A549 (cell line): ENCODE data around the gene KIF5C. TPM values are rescaled to one million over a fixed set of nuclear protein-coding genes. Genes with fewer than 3 reads are reported as not detected.

ENCODE experiments used
- ATAC-seq, 2 experiments: fragments of 200-7000 bp in 1 of 2; fragments of >200 bp in 1 of 2; cut with Nextera tagmentation in 1 of 2; cut with Tn5 transposase in 1 of 2; 3 replicates each; pipeline versions ENCODE4 v1.8.0 to v1.9.1; 2018 to 2020; ENCODE audit warnings: mild to moderate bottlenecking in 1 of 2, moderate library complexity in 1 of 2
- CTCF ChIA-PET: fragments of 300-600 bp; sonication (Branson Sonifier 250); formaldehyde crosslinking; extraction: SDS; loops from one replicate; lab custom pipeline; 2021; ENCODE audit warnings: antibody characterized with exemption, inconsistent platforms; lab: Yijun Ruan, JAX
- POLR2A ChIA-PET: fragments of 350-600 bp; formaldehyde crosslinking; extraction: SDS; loops from one replicate; lab custom pipeline; 2021; ENCODE audit warnings: antibody characterized with exemption, inconsistent platforms; lab: Yijun Ruan, JAX
- DNase-seq, 2 experiments: peaks; one replicate each; pipeline versions ENCODE4 v3.0.0 to v3.0.0-alpha.2; 2011 to 2016; ENCODE audit warnings: low read depth in 1 of 2, low spot score in 1 of 2
- FAIRE-seq: peaks from 2 replicates; lab custom pipeline; 2011; peaks lifted over from hg19 to GRCh38; lab: Jason Lieb, UNC
- H3K27ac ChIP-seq, 2 experiments: fragments of >200 bp; sonication (Bioruptor Twin); formaldehyde crosslinking; 3 replicates each; pipeline ENCODE4 v1.5.1; 2016 to 2017
- H3K4me1 ChIP-seq: fragments of >200 bp; sonication (Bioruptor Twin); formaldehyde crosslinking; 3 replicates; pipeline ENCODE4 v1.6.1; 2016
- H3K4me2 ChIP-seq: fragments of >200 bp; sonication (Bioruptor Twin); formaldehyde crosslinking; 3 replicates; pipeline ENCODE4 v1.6.1; 2016
- H3K4me3 ChIP-seq: fragments of >200 bp; sonication (Bioruptor Twin); formaldehyde crosslinking; 3 replicates; pipeline ENCODE4 v1.5.1; 2016
- H3K9me3 ChIP-seq: fragments of >200 bp; sonication (Bioruptor Twin); formaldehyde crosslinking; 3 replicates; pipeline ENCODE4 v1.6.1; 2016
- ATOH8 ChIP-seq: fragments of 250-450 bp; sonication (Bioruptor Pico); IDR thresholded peaks from 2 replicates; pipeline ENCODE4 v1.5.0; 2020; ENCODE audit warnings: low read depth, mild to moderate bottlenecking, moderate library complexity
- CBX2 ChIP-seq: fragments of 200-600 bp; sonication (generic); IDR thresholded peaks from 2 replicates; pipeline ENCODE4 v1.6.1; 2016; ENCODE audit warnings: low read depth, mild to moderate bottlenecking, borderline replicate concordance
- CBX8 ChIP-seq: fragments of 200-600 bp; sonication (generic); IDR thresholded peaks from 2 replicates; pipeline ENCODE4 v1.6.1; 2016
- CEBPB ChIP-seq, 2 experiments: fragments of >200 bp in 1 of 2; sonication (Bioruptor Twin) in 1 of 2; formaldehyde crosslinking in 1 of 2; IDR thresholded peaks; 2 replicates each; pipeline ENCODE4 v1.6.1; 2012 to 2016
- E2F6 ChIP-seq: IDR thresholded peaks from 2 replicates; pipeline ENCODE4 v1.6.1; 2012; ENCODE audit warnings: low read depth, borderline replicate concordance
- EHF ChIP-seq: fragments of 250-450 bp; sonication (Bioruptor Pico); IDR thresholded peaks from 2 replicates; pipeline ENCODE4 v1.5.0; 2020; ENCODE audit warnings: mild to moderate bottlenecking
- EP300 ChIP-seq, 2 experiments: fragments of >200 bp; sonication (Bioruptor Twin); formaldehyde crosslinking; IDR thresholded peaks; 2 replicates in 1 of 2; 3 replicates in 1 of 2; pipeline ENCODE4 v1.6.1; 2016 to 2017
- HDAC2 ChIP-seq: fragments of 200-600 bp; sonication (generic); IDR thresholded peaks from 2 replicates; pipeline ENCODE4 v1.6.1; 2016
- HES2 ChIP-seq: fragments of >200 bp; sonication (Bioruptor Twin); formaldehyde crosslinking; IDR thresholded peaks from 2 replicates; pipeline ENCODE4 v1.6.1; 2016
- HMGXB4 ChIP-seq: fragments of 250-450 bp; sonication (Bioruptor Pico); IDR thresholded peaks from 2 replicates; pipeline ENCODE4 v1.5.0; 2021; ENCODE audit warnings: mild to moderate bottlenecking, moderate library complexity, borderline replicate concordance
- HOXA7 ChIP-seq: fragments of 250-450 bp; sonication (Bioruptor Pico); IDR thresholded peaks from 2 replicates; pipeline ENCODE4 v1.5.0; 2020; ENCODE audit warnings: mild to moderate bottlenecking, moderate library complexity
- HOXB5 ChIP-seq: fragments of 250-450 bp; sonication (Bioruptor Pico); IDR thresholded peaks from 2 replicates; pipeline ENCODE4 v1.5.0; 2020; ENCODE audit warnings: mild to moderate bottlenecking, moderate library complexity
- KDM1A ChIP-seq: fragments of 200-600 bp; sonication (generic); IDR thresholded peaks from 2 replicates; pipeline ENCODE4 v1.6.1; 2016; ENCODE audit warnings: low read depth, mild to moderate bottlenecking
- MAFK ChIP-seq: fragments of 450-650 bp; IDR thresholded peaks from 2 replicates; pipeline ENCODE4 v1.6.1; 2014; ENCODE audit not compliant: partially characterized antibody
- MAZ ChIP-seq: fragments of 150-350 bp; IDR thresholded peaks from 2 replicates; pipeline ENCODE4 v1.6.1; 2014; ENCODE audit warnings: antibody characterized with exemption, low read depth, low read length, borderline replicate concordance
- NFE2L2 ChIP-seq: fragments of 150-350 bp; conservative IDR thresholded peaks from 2 replicates; pipeline ENCODE4 v1.6.1; 2014; ENCODE audit warnings: low read length
- POLR2AphosphoS2 ChIP-seq: conservative IDR thresholded peaks from 2 replicates; pipeline ENCODE4 v1.6.1; 2012; ENCODE audit warnings: low read length, improper control_type of control experiment, inconsistent platforms
- REST ChIP-seq: fragments of 200-600 bp; sonication (generic); IDR thresholded peaks from 2 replicates; pipeline ENCODE4 v1.6.1; 2016; ENCODE audit warnings: antibody characterized with exemption, mild to moderate bottlenecking, moderate library complexity
- RFX5 ChIP-seq: fragments of 450-650 bp; IDR thresholded peaks from 2 replicates; pipeline ENCODE4 v1.7.1; 2014; ENCODE audit warnings: antibody characterized with exemption, mild to moderate bottlenecking, moderate library complexity
- SMC3 ChIP-seq: fragments of >200 bp; sonication (Bioruptor Twin); formaldehyde crosslinking; IDR thresholded peaks from 3 replicates; pipeline ENCODE4 v1.6.1; 2018; ENCODE audit warnings: inconsistent platforms
- SREBF2 ChIP-seq: fragments of 450-650 bp; IDR thresholded peaks from 2 replicates; pipeline ENCODE4 v1.6.1; 2014; ENCODE audit warnings: mild to moderate bottlenecking, moderate library complexity
- TP53 ChIP-seq: fragments of 250-450 bp; sonication (Bioruptor Pico); IDR thresholded peaks from 2 replicates; pipeline ENCODE4 v1.5.0; 2021; ENCODE audit warnings: mild to moderate bottlenecking, moderate library complexity
- ZNF302 ChIP-seq: fragments of 250-450 bp; sonication (Bioruptor Pico); IDR thresholded peaks from 2 replicates; pipeline ENCODE4 v1.9.0; 2021; ENCODE audit warnings: inconsistent platforms, mild to moderate bottlenecking, moderate library complexity
- WGBS: methylation state at CpG from one replicate; pipeline ENCODE4 v1.1.6; 2017; ENCODE audit errors: missing lambda C conversion rate; 5-methylcytosine and 5-hydroxymethylcytosine counted together
- polyA plus RNA-seq, 4 experiments: library from polyadenylated mRNA; depleted of rRNA in 3 of 4; stranded (reverse); fragments of >200 nt; fragmentation: RNase III in 1 of 4; extraction: RNeasy Plus Mini Kit Qiagen cat#74134 plus additional on column Dnase treatment in 1 of 4; gene quantifications; 2 replicates in 3 of 4; 3 replicates in 1 of 4; pipeline ENCODE4 v1.2.3, GENCODE V29; 2011 to 2017

Gene KIF5C
- polyA plus RNA-seq, 2 of the 4 experiments (the other 2 are of a cell fraction) = 0.27 to 0.30 TPM

- no peaks in the 10 kb centered on the region for H3K4me1 ChIP-seq
- H3K4me3 ChIP-seq = no peak overlapping the region
- DNase-seq (no peak), FAIRE-seq (no peak), ATAC-seq (no peak)
- 65% methylated on average over 5 of the region's 5 CpGs for WGBS
- no peaks in the 10 kb centered on the region for H3K9me3 ChIP-seq
- ChIA-PET CTCF (interaction anchor here (0.8 kb wide), 1 partner anchor 10 kb away, joined by 3 read pairs; no protein-coding TSS in a partner anchor), POLR2A (no interaction called here)
- H3K4me2 ChIP-seq = no peak overlapping the region
- TF ChIP-seq HES2 (no peak), POLR2AphosphoS2 (no peak), E2F6 (no peak), NFE2L2 (no peak), REST (no peak), TP53 (CRISPR knock-in tag) (no peak), MAFK (no peak), HOXA7 (no peak), KDM1A (no peak), HDAC2 (no peak), SREBF2 (no peak), CBX2 (no peak), EHF (CRISPR knock-in tag) (no peak), HMGXB4 (no peak), RFX5 (no peak), ZNF302 (CRISPR knock-in tag) (no peak), MAZ (no peak), ATOH8 (CRISPR knock-in tag) (no peak)
- H3K27ac ChIP-seq = no peak overlapping the region
These were observed 60.8 kb downstream of the KIF5C start for GRCh38 chr2:148935791-148936190.

- no peak overlapping the region for H3K4me3 ChIP-seq
- ATAC-seq (peak in 1 of 2 experiments; percentile 40; a peak in 2 of 6 replicates), DNase-seq (peak in 1 of 2 experiments; percentile 9), FAIRE-seq (no peak)
- no peaks in the 10 kb centered on the region for H3K4me1 ChIP-seq
- H3K27ac ChIP-seq = no peak overlapping the region
- ChIA-PET CTCF (interaction anchor here (0.8 to 1.0 kb wide), 3 partner anchors 10 to 27 kb away, joined by 3 to 4 read pairs (median 3); no protein-coding TSS in a partner anchor), POLR2A (no interaction called here)
- WGBS = 24% methylated on average over 8 of the region's 8 CpGs
- H3K4me2 ChIP-seq = no peak overlapping the region
- H3K9me3 ChIP-seq = no peaks in the 10 kb centered on the region
- no peak for TF ChIP-seq EP300 (IDR thresholded peaks at IDR 0.05)
- no peak for TF ChIP-seq CBX2
- no peak for TF ChIP-seq CBX8
- no peak for TF ChIP-seq HOXB5
- TF ChIP-seq ATOH8 (CRISPR knock-in tag) = no peak
- TF ChIP-seq CEBPB (IDR thresholded peaks at IDR 0.05) = no peak
- TF ChIP-seq SMC3 = no peak
- TF ChIP-seq, all 56 proteins: peak for 0
These were observed 61.9 kb downstream of the KIF5C start for GRCh38 chr2:148936857-148937450.
